Stimulated activated CD8-positive, alpha-beta memory T cell treated with anti-CD3 and anti-CD28 coated beads, Interleukin-2, amount 100 ng/mL, for 48 hours (primary cell): ENCODE data around the gene CNN2.
A peak's percentile ranks its signal among the peaks of the same experiment; 100 is the strongest.

Experiments
- DNase-seq, 2 donors: peaks; one replicate each; pipeline ENCODE4 v3.0.0-alpha.2; 2020; ENCODE audit warnings: low read depth in 2 of 2

Gene CNN2

DNA sequence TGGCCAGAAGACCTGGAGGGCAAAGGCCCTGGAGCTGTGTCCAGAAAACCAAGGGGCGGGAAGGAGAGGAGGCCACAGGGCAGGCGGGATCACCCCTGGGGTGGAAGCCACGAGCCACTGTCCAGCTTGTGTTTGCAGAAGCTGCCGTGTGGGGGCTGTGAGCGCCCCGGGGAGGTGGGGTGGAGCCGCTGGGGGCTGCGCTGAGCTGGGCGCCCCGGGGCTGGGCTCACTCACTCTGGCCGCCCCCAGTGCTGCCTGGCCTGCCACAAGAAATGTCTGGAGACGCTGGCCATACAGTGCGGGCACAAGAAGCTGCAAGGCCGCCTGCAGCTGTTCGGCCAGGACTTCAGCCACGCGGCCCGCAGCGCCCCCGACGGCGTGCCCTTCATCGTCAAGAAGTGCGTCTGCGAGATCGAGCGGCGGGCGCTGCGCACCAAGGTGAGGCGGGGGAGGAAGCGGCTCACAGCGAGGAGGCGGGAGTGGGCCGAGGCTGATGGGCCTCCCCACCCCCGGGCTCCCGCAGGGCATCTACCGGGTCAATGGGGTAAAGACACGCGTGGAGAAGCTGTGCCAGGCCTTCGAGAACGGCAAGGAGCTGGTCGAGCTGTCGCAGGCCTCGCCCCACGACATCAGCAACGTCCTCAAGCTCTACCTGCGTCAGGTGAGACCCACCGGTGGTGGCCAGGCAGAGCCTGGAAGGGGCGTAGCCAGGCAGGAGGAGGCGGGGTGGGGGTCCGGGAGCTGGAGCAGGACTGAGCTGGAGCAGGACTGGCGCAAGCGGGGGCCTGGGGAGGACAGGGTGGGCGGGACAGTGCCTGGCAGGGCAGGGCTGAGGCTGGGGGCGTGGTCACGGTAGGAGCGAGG, 55.1 kb downstream of the CNN2 start:
- no peak for DNase-seq

DNA sequence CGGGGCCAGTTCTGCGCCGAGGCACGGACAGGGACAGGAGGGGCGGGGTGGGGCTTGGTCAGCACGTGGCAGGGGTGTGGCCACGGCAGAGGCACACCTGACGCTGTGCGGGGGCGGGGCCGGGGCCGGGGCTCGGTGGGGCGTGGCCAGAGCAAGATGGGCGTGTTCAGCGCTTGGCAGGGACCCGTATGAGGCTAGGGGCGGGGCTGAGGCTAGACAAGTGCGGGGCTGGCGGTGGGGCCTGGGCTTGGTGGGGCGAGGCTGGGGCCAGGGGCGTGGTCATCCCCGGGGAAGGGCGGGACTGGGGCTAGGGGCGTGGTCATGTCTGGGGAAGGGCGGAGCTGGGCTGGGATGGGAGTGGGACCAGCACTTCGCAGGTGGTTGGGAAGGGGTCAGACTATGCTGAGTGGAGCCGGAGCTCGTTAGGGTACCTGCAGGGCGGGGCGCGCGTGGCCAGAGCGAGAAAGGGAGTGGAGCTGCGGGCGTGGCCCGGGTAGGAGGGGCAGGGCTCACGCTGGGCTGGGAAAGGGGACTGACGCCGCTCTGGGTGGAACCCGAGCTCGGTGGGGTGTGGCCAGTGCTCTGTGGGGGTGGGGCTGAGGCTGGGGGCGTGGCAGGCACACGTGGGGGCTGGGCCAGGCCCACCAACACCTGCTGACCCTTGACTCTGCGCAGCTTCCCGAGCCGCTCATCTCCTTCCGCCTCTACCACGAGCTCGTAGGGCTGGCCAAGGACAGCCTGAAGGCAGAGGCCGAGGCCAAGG, 55.9 kb downstream of the CNN2 start:
- peak; percentile 73 to 86 for DNase-seq

DNA sequence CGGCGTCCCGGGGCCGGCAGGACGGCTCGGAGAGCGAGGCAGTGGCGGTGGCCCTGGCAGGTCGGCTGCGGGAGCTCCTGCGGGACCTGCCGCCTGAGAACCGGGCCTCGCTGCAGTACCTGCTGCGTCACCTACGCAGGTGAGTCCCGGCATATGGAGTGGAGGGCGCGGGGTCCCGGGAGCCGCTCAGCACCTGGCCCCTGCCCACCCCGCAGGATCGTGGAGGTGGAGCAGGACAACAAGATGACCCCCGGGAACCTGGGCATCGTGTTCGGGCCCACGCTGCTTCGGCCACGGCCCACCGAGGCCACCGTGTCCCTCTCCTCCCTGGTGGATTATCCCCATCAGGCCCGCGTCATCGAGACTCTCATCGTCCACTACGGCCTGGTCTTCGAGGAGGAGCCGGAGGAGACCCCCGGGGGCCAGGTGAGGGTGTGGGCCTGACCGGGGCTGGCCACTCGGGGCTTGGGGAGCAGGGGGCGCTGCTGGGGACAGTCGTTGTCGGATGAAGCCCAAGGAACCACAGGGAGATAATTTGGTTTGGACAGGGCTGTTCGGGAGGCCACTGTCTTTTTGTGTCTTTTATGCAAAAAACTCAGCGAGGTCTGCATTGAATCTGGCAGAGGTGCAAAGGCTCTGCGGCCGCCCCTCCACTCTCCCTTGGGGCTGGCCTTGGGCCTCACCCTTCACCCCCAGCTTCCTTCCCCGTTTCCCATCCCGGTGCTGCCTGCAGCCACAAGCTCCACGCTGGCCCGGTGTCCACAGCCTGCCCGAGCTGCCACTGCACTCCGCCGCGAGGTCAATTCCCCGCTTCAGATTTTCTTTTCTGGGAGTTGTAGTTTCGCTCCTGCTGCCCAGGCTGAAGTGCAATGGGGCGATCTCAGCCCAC, 56.8 kb downstream of the CNN2 start:
- DNase-seq = no peak

DNA sequence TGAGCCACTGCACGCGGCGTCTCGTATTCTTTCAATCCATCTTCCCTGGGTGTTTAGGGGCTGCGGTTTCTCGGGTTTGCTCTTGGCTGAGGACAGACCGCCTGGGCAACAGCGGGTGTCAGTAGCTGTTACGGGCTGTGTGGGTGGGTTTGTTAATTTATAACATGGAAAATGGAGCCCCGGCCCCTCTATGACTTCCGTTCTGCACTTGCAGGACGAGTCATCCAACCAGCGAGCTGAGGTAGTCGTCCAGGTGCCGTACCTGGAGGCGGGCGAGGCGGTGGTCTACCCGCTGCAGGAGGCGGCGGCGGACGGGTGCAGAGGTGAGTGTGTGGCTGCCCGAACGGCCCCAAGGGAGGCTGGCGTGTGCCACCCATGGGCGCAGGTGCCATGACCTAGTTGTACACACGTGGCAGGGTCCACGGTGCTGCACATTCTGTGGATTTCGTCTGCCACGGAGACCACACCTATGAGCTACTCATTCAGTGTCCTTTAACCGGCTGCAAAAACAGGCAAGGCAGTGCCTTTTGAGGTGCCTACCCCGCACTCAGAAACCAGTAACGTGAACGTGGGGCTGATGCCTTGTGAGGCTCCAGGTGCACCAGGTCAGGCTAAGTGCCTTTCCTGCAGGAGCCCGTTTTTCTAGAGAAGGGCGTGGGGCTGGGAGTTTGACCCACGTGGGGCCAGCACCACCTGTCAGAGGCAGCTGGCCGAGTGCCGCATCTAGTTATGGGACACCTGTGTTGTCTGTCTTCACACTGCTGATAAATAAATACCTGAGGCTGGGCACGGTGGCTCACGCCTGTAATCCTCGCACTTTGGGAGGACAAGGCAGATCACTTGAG, 57.8 kb downstream of the CNN2 start:
- no peak for DNase-seq

DNA sequence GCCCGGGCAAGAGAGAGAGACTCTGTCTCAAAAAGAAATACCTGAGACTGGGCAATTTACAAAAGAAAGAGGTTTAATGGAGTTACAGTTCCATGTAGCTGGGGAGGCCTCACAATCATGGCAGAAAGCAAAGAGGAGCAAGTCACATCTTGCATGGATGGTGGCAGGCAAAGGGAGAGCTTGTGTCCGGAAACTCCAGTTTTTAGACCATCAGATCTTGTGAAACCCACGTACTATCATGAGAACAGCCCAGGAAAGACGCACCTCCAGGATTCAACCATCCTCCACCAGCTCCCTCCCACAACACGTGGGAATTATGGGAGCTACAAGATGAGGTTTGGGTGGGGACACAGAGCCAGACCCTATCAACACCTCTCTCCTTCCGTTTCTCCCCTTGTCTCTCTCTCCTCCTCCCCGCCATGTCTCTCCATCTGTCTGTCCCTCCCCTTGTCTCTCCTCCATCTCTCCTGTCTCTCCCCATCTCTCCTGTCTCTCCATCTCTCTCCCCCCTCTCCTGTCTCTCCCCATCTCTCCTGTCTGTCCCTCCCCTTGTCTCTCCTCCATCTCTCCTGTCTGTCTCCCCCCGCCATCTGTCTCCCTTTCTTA, 58.7 kb downstream of the CNN2 start:
- no peak for DNase-seq

DNA sequence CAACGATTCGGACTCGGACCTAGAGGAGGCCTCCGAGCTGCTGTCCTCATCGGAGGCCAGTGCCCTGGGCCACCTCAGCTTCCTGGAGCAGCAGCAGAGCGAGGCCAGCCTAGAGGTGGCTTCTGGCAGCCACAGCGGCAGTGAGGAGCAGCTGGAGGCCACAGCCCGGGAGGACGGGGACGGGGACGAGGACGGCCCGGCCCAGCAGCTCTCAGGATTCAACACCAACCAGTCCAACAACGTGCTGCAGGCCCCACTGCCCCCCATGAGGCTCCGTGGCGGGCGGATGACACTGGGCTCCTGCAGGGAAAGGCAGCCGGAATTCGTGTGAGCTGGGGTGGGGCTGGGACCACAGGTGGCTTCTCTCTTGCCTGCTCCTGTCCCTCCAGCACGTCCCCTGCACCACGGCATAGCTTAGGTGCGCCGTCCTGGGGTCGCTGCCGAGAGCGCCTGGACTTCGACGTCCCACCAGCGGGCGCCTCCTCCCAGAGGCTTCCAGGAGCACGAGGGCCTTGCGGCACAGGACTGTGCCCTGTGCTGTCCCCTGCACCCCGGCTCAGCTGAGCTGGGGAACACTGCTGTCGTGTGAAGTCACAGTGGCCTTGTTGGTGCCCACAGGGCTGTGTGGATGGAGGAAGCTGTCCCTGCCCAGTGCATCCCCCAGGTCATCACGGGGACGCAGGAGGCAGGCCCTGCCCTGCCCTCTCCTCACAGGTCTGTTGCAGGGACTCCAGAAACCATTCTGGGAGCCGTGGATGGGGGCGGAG, 59.5 kb downstream of the CNN2 start:
- DNase-seq = no peak

DNA sequence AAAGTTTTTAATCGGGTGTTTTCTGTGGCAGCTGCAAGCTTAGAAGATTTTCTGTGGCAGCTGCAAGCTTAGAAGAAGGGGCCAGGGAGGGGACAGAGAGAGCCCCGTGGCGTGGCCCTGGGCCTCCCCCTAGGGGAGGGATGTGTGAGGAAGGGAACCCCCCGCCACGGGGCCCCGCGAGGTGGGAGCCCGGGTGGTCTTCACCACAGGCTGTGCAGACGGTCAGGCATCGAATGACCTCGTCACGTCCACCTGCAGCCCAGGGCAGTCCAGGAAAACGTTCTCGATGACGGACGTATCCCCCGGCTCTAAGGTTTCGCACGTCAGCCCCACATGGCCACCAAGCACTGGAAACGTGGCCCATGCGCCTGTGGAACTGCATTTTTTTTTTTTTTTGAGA, 60.2 kb downstream of the CNN2 start:
- DNase-seq = no peak

DNA sequence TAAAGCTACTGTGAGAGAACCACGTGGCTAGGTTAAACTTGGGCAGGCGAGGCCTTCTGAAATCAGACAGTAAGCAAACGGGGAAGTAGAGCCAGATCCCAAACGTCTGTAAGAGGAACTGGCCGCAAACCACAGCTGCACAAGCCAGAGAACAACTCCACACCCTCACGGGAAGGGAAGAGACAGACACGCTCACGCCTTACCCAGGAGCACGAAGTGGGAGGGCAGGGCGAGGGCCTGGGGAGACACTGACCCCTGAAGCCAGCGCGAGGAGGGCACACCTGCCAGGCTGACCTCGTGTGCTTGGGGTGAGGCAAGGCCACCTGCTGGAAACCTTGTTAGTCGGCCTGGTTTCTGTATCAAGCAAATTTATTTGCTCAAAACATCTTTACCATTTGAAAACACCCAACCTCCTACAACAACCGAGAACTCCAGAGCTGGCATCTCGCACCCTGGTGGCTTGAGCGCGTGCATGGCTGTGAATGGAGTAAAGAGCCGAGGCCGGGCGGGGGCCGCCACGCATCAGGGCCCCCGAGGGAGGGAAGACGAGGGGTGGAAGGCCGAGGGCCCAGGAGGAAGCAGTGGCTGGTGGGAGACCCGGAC, 61.5 kb downstream of the CNN2 start:
- DNase-seq = no peak

DNA sequence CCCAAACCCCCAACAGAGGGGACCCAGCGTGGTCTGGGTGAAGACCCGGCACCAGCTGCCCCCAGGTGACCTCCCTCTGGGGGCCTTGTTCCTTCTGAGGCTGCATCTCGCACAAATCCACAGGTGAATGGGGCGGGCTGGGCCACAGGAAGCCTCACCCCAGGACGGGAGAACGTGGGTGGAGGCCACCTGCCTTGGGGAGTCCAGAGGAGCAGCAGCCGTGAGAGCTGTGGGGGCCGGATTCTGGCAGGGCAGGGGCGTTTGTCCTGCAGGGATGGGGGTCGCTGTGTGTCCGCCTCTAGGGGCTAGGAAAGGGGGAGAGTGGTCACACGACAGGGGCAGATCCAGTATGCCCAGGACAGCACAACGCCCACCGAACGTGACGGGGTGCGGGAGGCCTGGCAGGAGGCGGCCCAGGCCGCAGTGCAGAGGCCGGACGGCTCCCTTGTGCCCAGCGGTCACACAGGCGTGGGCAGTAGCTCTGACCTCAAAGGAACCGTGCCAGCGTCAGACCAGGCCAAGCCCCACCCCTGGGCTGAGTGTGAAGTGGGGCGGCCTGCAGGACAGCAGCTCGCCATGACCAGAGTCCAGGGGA, 62.1 kb downstream of the CNN2 start:
- no peak for DNase-seq
